Endothelial cell of umbilical vein (primary cell): ENCODE data around the gene MKLN1. TPM values are rescaled to one million over a fixed set of nuclear protein-coding genes. Genes with fewer than 3 reads are reported as not detected.

ENCODE experiments used
- BruUV-seq: library from RNA; stranded (reverse); fragments of 400-500 nt; replicated peaks from 2 replicates; lab custom pipeline; 2021; lab: Mats Ljungman, UMichigan
- CTCF ChIA-PET: fragments of 300-600, 350-600 bp; sonication (Branson Sonifier 250); formaldehyde crosslinking; loops from one replicate; lab custom pipeline; 2021; ENCODE audit warnings: antibody characterized with exemption, inconsistent platforms; lab: Charles Lee
- POLR2A ChIA-PET: fragments of 300-600, 350-600 bp; sonication (Branson Sonifier 250); formaldehyde crosslinking; loops from one replicate; lab custom pipeline; 2021; ENCODE audit warnings: antibody characterized with exemption, inconsistent platforms; lab: Charles Lee
- DNase-seq: peaks from one replicate; pipeline ENCODE4 v3.0.0-alpha.2; 2011; ENCODE audit warnings: low read depth, low spot score
- FAIRE-seq: peaks from 2 replicates; lab custom pipeline; 2011; peaks lifted over from hg19 to GRCh38; lab: Jason Lieb, UNC
- H2AFZ ChIP-seq: 2 replicates; pipeline ENCODE4 v1.6.0; 2012; ENCODE audit warnings: low read depth, low read length, control low read depth, inconsistent platforms
- H3K27ac ChIP-seq: 2 replicates; pipeline ENCODE4 v1.5.1; 2011; ENCODE audit warnings: low read depth, mild to moderate bottlenecking, control low read depth, low read length, moderate library complexity; ENCODE audit not compliant: insufficient read depth
- H3K27me3 ChIP-seq, 2 experiments: 2 replicates each; pipeline versions ENCODE4 v1.6.0 to v1.6.1; 2011; ENCODE audit warnings: low read length in 2 of 2, mixed read lengths in 1 of 2; ENCODE audit not compliant: control insufficient read depth in 2 of 2, insufficient read depth in 2 of 2
- H3K36me3 ChIP-seq, 2 experiments: 2 replicates in 1 of 2; 3 replicates in 1 of 2; pipeline ENCODE4 v1.5.1; 2011; ENCODE audit warnings: low read length in 2 of 2, mild to moderate bottlenecking in 1 of 2, moderate library complexity in 1 of 2; ENCODE audit not compliant: control insufficient read depth in 2 of 2, insufficient read depth in 2 of 2; ENCODE audit errors: extremely low read depth in 1 of 2
- H3K4me1 ChIP-seq: 3 replicates; pipeline ENCODE4 v1.5.1; 2011; ENCODE audit warnings: mild to moderate bottlenecking, low read length; ENCODE audit not compliant: control insufficient read depth, insufficient read depth; ENCODE audit errors: extremely low read depth
- H3K4me2 ChIP-seq: 2 replicates; pipeline ENCODE4 v1.6.1; 2011; ENCODE audit warnings: low read length, control low read depth, mixed read lengths; ENCODE audit not compliant: insufficient read depth
- H3K4me3 ChIP-seq, 3 experiments: fragments of 200-600 bp in 1 of 3; sonication (generic), shearing (Covaris generic) in 1 of 3; replicated peaks in 1 of 3; 2 replicates each; pipeline ENCODE4 v1.5.1; 2011 to 2016; ENCODE audit warnings: control low read depth in 3 of 3, low read length in 3 of 3, mild to moderate bottlenecking in 2 of 3, inconsistent platforms in 1 of 3, low read depth in 1 of 3, moderate library complexity in 1 of 3; ENCODE audit not compliant: insufficient read depth in 1 of 3
- H3K79me2 ChIP-seq: 2 replicates; pipeline ENCODE4 v1.6.0; 2012; ENCODE audit warnings: low read length, inconsistent platforms; ENCODE audit not compliant: control insufficient read depth, insufficient read depth
- H3K9ac ChIP-seq: replicated peaks from 2 replicates; pipeline ENCODE3; 2011; ENCODE audit warnings: low read length, control low read depth; ENCODE audit not compliant: insufficient read depth; ENCODE audit errors: extremely low read depth
- H3K9me1 ChIP-seq: replicated peaks from 3 replicates; pipeline ENCODE4 v1.6.0; 2011; ENCODE audit warnings: mild to moderate bottlenecking, low read length; ENCODE audit not compliant: control insufficient read depth, insufficient read depth; ENCODE audit errors: extremely low read depth
- H3K9me3 ChIP-seq: replicated peaks from 2 replicates; pipeline ENCODE4 v1.5.1; 2012; ENCODE audit warnings: low read length, inconsistent platforms; ENCODE audit not compliant: control insufficient read depth, insufficient read depth
- H4K20me1 ChIP-seq: replicated peaks from 2 replicates; pipeline ENCODE3; 2011; ENCODE audit warnings: mild to moderate bottlenecking, low read length; ENCODE audit not compliant: control insufficient read depth, insufficient read depth; ENCODE audit errors: extremely low read depth
- CTCF ChIP-seq, 2 donors: IDR thresholded peaks; 1 replicate in 1 of 2; 2 replicates in 1 of 2; pipeline ENCODE4 v1.5.1; 2011; ENCODE audit warnings: low read length in 2 of 2, mild to moderate bottlenecking in 2 of 2, moderate library complexity in 2 of 2, control low read depth in 1 of 2, inconsistent platforms in 1 of 2, low read depth in 1 of 2; ENCODE audit not compliant: insufficient read depth in 1 of 2; ENCODE audit errors: extremely low read depth in 1 of 2
- EZH2 ChIP-seq: IDR thresholded peaks from 2 replicates; pipeline ENCODE4 v1.6.1; 2012; ENCODE audit warnings: borderline replicate concordance, low read depth, mild to moderate bottlenecking, moderate library complexity, low read length, inconsistent platforms; ENCODE audit not compliant: severe bottlenecking
- FOS ChIP-seq: IDR thresholded peaks from 2 replicates; pipeline ENCODE4 v1.6.1; 2011; ENCODE audit warnings: mild to moderate bottlenecking, low read length, moderate library complexity, borderline replicate concordance; ENCODE audit not compliant: insufficient read depth
- GATA2 ChIP-seq: IDR thresholded peaks from 2 replicates; pipeline ENCODE4 v1.7.0; 2011; ENCODE audit warnings: low read depth, mild to moderate bottlenecking, moderate library complexity, mixed read lengths, low read length; ENCODE audit not compliant: insufficient read length, insufficient read depth
- JUN ChIP-seq: IDR thresholded peaks from 2 replicates; pipeline ENCODE4 v1.6.1; 2011; ENCODE audit warnings: borderline replicate concordance, low read depth; ENCODE audit not compliant: insufficient read length, insufficient read depth
- MYC ChIP-seq: IDR thresholded peaks from one replicate; pipeline ENCODE4 v1.6.1; 2011; ENCODE audit warnings: mild to moderate bottlenecking, low read depth, low read length
- POLR2A ChIP-seq: IDR thresholded peaks from 2 replicates; pipeline ENCODE4 v1.6.1; 2012; ENCODE audit warnings: low read depth, mild to moderate bottlenecking, control low read depth, low read length
- POLR2AphosphoS5 ChIP-seq: IDR thresholded peaks from 2 replicates; pipeline ENCODE4 v1.6.1; 2012; ENCODE audit warnings: low read depth, mild to moderate bottlenecking, control low read depth, low read length, moderate library complexity; ENCODE audit not compliant: insufficient read depth
- dilution Hi-C: fragments of 300-500 bp; cut with MboI; formaldehyde crosslinking; loops from one replicate; pipeline ENCODE4 v1.15.0; 2019; ENCODE audit warnings: low sequenced_read_pairs; ENCODE audit not compliant: extremely low pct_ligation_motif_present
- intact Hi-C: fragments of 100-400 bp; cut with micrococcal nuclease; formaldehyde crosslinking; loops from one replicate; pipeline ENCODE4 v1.10.0; 2022
- polyA plus RNA-seq, 4 experiments: library from polyadenylated mRNA; depleted of rRNA in 3 of 4; stranded (reverse) in 3 of 4; unstranded in 1 of 4; fragments of >200 nt; gene quantifications; 2 replicates each; pipeline versions ENCODE4 v1.2.1 to v1.2.3, GENCODE V29; 2011 to 2012; ENCODE audit warnings: missing spikeins in 1 of 4
- total RNA-seq: library from RNA; stranded (reverse); gene quantifications from 2 replicates; pipeline ENCODE4 v1.2.3, GENCODE V29; 2021
- TF ChIP-seq, protein P1 (sequence below): IDR thresholded peaks from 2 replicates; pipeline ENCODE4 v1.6.1; 2011; ENCODE audit not compliant: insufficient read depth, insufficient read length

Gene MKLN1
- total and polyA plus RNA-seq, 2 donors (not counting 3 experiments of a cell fraction or from before 2014, with no cell fraction given) = 12.2 to 32.1 TPM

GRCh38 chr7:131312838-131313237 lies 14.8 kb upstream of the MKLN1 start:
- no peak overlapping the region for H3K9ac ChIP-seq
- no peak overlapping the region for H2AFZ ChIP-seq
- TF ChIP-seq JUN (no peak), GATA2 (no peak), EZH2 (no peak), POLR2A (no peak), POLR2AphosphoS5 (no peak), CTCF (IDR thresholded peaks at IDR 0.05; ENCODE audit: extremely low read depth in 1 of 2, insufficient read depth in 1 of 2, low read depth in 1 of 2, low read length in 2 of 2) (no peak), MYC (no peak), FOS (no peak)
- TF ChIP-seq, protein P1, sequence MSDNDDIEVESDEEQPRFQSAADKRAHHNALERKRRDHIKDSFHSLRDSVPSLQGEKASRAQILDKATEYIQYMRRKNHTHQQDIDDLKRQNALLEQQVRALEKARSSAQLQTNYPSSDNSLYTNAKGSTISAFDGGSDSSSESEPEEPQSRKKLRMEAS = no peak
- FAIRE-seq (no peak), DNase-seq (no peak)
- intact Hi-C loops (no loop called here), dilution Hi-C loops (no loop called here)
- H3K4me1 ChIP-seq = no peaks in the 10 kb centered on the region
- no peaks in the 10 kb centered on the region for H3K9me3 ChIP-seq
- H4K20me1 ChIP-seq = no peaks in the 10 kb centered on the region
- no peak overlapping the region for H3K27ac ChIP-seq
- no peaks in the 10 kb centered on the region for H3K27me3 ChIP-seq
- no peaks in the 10 kb centered on the region for H3K9me1 ChIP-seq
- no peaks in the 10 kb centered on the region for H3K36me3 ChIP-seq
- no peaks in the 10 kb centered on the region for H3K79me2 ChIP-seq
- H3K4me3 ChIP-seq = no peak overlapping the region
- ChIA-PET POLR2A (no interaction called here), CTCF (interaction anchor here (1.2 kb wide), 1 partner anchor 148 kb away, joined by 3 read pairs; no protein-coding TSS in a partner anchor)
- no TSS peak for BruUV-seq
- no peak overlapping the region for H3K4me2 ChIP-seq
